IPS-15b (cell line): ENCODE results near the gene P2RX4.
"Not testable (repeated sequence)": the region's sequence is repeated elsewhere in the genome, so short reads cannot be mapped to it uniquely, and the experiment has no call there.

Experiments
- H3K27me3 ChIP-seq: one replicate; pipeline ENCODE4 v1.6.1; 2013; ENCODE audit warnings: low read length; ENCODE audit not compliant: control insufficient read depth, insufficient read depth
- H3K36me3 ChIP-seq: one replicate; pipeline ENCODE4 v1.6.1; 2013; ENCODE audit warnings: low read length; ENCODE audit not compliant: control insufficient read depth, insufficient read depth
- H3K4me1 ChIP-seq: one replicate; pipeline ENCODE4 v1.6.1; 2013; ENCODE audit warnings: mild to moderate bottlenecking, low read length; ENCODE audit not compliant: control insufficient read depth, insufficient read depth
- H3K4me3 ChIP-seq: one replicate; pipeline ENCODE4 v1.5.1; 2013; ENCODE audit warnings: low read depth, low read length
- H3K9ac ChIP-seq: one replicate; pipeline ENCODE4 v1.6.1; 2013; ENCODE audit warnings: low read depth, mild to moderate bottlenecking, low read length
- H3K9me3 ChIP-seq: one replicate; pipeline ENCODE4 v1.6.1; 2013; ENCODE audit warnings: mild to moderate bottlenecking, low read length; ENCODE audit not compliant: control insufficient read depth, insufficient read depth

Gene P2RX4

DNA sequence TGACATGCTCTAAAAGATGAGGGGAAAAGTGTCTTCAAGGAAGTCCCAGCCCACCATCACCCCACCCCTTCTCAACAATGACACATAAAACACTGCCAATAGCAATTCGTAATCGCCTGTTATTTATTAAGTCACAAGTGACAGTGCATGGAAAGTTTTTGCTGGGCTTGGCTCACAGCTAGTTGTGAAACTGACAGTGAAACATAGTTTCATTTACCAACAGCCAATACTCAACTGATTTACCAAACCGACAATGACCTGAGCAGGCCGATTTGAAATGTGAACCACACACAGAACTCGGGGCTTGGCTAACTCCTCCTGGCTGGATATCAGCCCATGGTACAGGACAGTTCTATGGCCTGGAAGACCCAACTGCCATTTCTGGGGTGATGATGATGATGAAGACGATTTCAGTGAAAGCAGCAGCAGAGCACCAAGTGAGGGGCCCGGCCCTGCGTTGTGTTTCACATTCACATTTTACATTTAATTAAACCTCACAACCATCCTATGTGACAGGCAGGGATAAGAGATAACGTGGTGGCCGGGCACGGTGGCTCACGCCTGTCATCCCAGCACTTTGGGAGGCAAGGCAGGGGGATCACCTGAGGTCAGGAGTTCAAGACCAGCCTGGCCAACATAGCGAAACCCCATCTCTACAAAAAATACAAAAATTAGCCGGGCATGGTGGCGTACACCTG is 43.9 kb downstream of the P2RX4 start:
- H3K9me3 ChIP-seq, result no peaks in the 10 kb centered on the region
- H3K27me3 ChIP-seq, result no peaks in the 10 kb centered on the region
- H3K36me3 ChIP-seq, result peaks cover 33% of the 10 kb centered on the region
- no peak overlapping the region for H3K4me3 ChIP-seq
- H3K9ac ChIP-seq, result no peak overlapping the region
- no peaks in the 10 kb centered on the region for H3K4me1 ChIP-seq

DNA sequence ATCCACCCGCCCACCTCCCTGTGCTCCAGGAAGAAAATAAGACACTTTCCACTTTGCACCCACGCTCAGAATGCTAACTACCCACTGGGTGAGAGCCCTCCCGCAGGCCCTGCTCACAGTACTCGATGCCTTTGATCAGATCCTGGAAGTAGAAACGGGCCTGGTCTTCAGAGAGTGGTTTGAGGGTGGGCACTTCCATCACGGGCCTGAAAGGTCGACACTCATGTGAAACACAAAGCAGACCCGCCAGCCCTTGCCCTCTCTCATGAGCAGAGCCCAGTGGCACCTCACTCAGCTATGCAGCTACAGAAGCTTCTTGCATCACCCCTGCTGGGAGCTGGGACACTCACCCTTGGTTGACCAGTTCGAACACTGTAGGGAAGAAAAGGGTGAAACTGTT is 45.5 kb downstream of the P2RX4 start:
- H3K4me1 ChIP-seq, result no peaks in the 10 kb centered on the region
- H3K4me3 ChIP-seq, result no peak overlapping the region
- no peaks in the 10 kb centered on the region for H3K9me3 ChIP-seq
- H3K27me3 ChIP-seq, result no peaks in the 10 kb centered on the region
- no peak overlapping the region for H3K9ac ChIP-seq
- H3K36me3 ChIP-seq, result peaks cover 29% of the 10 kb centered on the region

DNA sequence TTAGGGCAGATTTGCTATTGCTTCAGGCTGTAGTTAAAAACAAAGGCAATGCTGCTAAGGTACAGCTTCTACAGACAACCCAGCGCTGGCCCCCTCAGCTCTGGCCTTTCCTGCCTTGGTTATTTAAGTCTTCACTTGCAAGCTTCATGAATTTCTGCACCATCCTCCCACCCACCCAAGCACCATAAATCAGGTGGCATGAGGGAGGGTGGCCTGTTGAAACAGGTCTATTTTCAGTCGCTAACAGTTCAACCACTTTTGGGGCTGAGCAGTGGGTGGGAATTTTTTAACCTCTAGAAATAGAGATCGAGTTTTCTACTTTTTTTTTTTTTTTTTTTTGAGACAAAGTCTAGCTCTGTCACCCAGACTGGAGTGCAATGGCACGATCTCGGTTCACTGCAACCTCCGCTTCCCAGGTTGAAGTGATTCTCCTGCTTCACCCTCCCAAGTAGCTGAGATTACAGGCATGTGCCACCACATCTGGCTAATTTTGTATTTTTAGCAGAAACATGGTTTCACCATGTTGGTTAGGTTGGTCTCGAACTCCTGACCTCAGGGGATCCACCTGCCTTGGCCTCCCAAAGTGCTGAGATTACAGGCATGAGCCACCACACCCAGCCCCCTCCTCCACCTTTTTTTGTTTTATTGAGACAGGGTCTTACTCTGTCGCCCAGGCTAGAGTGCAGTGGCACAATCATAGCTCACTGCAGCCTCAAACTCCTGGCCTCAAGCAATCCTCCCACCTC is 47.9 kb downstream of the P2RX4 start:
- H3K9me3 ChIP-seq, H3K27me3 ChIP-seq, H3K4me1 ChIP-seq, H3K9ac ChIP-seq, H3K4me3 ChIP-seq: not testable (repeated sequence)
- H3K36me3 ChIP-seq, result peaks cover 30% of the 10 kb centered on the region

DNA sequence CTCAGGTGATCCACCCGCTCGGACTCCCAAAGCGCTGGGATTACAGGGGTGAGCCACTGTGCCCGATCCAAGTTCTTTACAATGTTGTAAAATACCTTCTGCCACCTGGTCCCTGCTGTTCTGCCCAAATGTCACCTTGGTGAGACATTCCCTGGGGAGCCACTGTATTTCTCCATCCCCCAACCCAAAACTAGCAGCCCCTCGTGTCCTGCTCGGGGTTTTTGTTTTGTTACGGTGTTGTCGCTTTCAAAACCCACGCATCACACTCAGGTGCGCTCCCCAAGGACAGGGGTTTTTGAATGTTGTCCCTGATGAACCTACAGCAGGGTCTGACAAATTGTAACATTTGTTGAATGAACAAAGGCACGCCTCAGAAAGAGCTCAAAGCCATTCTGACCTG is 49.1 kb downstream of the P2RX4 start:
- Histone ChIP-seq H3K9ac (no peak overlapping the region), H3K36me3 (peaks cover 30% of the 10 kb centered on the region), H3K4me3 (no peak overlapping the region), H3K4me1 (no peaks in the 10 kb centered on the region), H3K9me3 (no peaks in the 10 kb centered on the region), H3K27me3 (no peaks in the 10 kb centered on the region)

DNA sequence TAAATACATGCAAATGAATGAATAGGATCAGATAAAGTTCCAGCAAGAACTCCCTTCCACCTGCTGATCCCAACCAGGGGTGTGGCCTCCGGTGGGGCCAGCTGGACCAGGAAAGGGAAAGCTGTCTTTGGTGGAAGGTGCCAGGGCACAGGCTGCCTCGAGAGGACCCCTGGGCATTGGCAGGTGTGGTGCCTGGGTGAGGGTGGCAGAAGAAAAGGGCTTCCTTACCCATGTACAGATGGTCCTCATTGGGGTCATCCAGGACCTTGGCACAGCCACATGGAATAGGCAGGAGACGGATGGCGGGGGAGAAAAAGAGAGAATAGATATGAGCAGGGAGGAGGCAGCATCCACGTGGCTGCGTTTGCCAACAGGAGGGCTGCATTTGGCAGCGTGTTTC is 50.2 kb downstream of the P2RX4 start:
- H3K9me3 ChIP-seq, result no peaks in the 10 kb centered on the region
- H3K36me3 ChIP-seq, result peaks cover 26% of the 10 kb centered on the region
- H3K4me1 ChIP-seq, result no peaks in the 10 kb centered on the region
- H3K27me3 ChIP-seq, result no peaks in the 10 kb centered on the region
- H3K4me3 ChIP-seq, result no peak overlapping the region
- no peak overlapping the region for H3K9ac ChIP-seq

DNA sequence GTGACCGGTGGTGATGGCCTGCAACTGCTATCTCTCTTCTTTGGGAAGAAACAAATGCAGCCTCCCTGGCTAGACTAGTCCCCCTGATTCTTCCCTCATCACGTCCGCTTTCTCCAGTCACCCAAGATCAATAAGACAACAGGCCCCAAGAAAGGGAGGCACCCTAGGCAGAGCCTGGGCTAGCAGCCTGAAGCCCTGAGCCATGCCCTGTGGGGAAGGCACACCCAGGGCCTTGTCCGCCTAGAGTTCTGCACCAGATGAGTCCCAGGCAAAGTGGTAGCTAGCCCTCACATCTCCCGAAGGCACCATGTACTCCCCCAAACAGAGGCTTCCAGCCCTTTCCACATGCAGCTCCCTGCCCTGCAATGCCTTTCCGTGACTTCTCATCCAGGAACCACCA is 51.5 kb downstream of the P2RX4 start:
- Histone ChIP-seq H3K4me3 (no peak overlapping the region), H3K4me1 (no peaks in the 10 kb centered on the region), H3K9me3 (no peaks in the 10 kb centered on the region), H3K27me3 (no peaks in the 10 kb centered on the region), H3K36me3 (peaks cover 25% of the 10 kb centered on the region), H3K9ac (no peak overlapping the region)

DNA sequence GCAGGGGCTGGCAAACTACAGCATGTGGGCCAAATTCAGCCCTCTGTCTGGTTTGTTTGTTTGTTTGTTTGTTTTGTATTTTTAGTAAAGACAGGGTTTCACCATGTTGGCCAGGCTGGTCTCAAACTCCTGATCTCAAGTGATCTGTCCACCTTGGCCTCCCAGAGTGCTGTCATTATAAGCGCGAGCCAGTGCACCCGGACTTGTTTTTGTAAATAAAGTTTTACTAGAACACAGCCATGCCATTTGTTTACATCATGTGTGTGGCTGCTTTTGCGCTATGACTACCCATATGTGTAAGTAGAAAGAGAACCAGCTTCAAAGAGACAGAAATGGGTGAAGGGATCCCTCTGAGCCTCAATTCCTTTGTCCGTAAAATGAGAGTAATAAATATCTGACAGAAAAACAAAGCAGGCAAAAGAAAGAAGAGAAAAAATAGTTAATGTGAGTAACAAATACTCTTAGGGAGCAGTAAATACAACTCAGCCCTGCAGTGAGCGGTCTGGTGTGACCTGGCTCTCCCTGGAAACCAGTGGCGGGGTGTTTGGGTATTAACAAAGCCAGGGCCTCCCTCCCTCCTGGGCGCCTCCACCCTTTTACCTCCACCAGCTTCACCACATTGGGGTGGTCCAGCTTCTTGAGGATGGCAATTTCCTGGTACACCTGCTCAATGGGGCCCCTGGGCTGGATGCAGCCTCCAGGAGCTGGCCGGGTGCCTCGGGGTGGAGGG is 53.4 kb downstream of the P2RX4 start:
- no peaks in the 10 kb centered on the region for H3K4me1 ChIP-seq
- no peaks in the 10 kb centered on the region for H3K27me3 ChIP-seq
- no peaks in the 10 kb centered on the region for H3K9me3 ChIP-seq
- H3K36me3 ChIP-seq, result peaks cover 28% of the 10 kb centered on the region
- H3K4me3 ChIP-seq, result no peak overlapping the region
- no peak overlapping the region for H3K9ac ChIP-seq

DNA sequence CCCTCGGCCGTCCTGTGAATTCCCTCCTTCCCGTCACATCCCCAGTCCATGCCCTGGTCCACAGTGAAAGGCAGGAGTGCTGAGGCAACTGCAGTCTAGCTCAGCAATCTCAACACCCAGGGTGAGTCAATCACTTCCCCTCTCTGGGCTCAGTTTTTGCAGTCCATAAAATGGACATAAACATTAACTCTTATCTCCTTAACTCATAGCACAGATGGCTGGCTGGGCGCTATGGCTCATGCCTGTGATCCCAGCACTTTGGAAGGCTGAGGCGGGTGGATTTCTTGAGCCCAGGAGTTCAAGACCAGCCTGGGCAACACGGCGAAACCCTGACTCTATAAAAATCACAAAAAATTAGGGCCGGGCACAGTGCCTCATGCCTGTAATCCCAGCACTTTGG is 54.2 kb downstream of the P2RX4 start:
- H3K4me3 ChIP-seq, result no peak overlapping the region

DNA sequence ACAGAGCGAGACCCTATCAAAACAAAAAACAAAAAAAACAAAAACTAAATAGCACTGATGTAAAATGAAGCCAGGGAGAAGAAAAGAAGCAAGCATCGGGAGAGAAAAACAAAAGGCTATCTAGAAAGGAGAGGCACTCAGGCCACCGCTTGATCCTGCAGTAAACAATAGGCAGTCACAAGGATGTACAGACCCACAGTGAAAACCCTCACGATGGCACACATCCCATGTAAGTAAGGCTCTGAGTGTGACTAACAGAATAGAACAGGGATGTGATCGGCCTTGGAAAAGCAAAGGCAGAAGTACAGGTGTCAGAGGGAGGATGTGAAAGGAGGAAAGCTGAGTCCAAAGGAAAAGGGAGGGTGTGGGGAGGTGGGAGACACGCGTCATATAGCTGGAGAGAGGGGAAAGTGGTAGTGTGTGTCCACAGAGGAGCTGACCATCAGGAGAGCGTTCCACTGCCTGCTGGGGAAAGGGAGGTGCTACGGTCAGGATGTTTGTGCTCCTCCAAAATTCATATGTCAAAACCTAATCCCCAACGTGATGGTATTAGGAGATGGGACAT is 55.1 kb downstream of the P2RX4 start:
- Histone ChIP-seq H3K27me3 (no peaks in the 10 kb centered on the region), H3K36me3 (peaks cover 35% of the 10 kb centered on the region), H3K4me1 (no peaks in the 10 kb centered on the region)

More for the DNA sequence above, 54.2 kb downstream of the P2RX4 start:
- no peaks in the 10 kb centered on the region for H3K4me1 ChIP-seq
- H3K9me3 ChIP-seq, result no peaks in the 10 kb centered on the region
- no peak overlapping the region for H3K9ac ChIP-seq
- H3K27me3 ChIP-seq, result no peaks in the 10 kb centered on the region
- peaks cover 32% of the 10 kb centered on the region for H3K36me3 ChIP-seq

DNA sequence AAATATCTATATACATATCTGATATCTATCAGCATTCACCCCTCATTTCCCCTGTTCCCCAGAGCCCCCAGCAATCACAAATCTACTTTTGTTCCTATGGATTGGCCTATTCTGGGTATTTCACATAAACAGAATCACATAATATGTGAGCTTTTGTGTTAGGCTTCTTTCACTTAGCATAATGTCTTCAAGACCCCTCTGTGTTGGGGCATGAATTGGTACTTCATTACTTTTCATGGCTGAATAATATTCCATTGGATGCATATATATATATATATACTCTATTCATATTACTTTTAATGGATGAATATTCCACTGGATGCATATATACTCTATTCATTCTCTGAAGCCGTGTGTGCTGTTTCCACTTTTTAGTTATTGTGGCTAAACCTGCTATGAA is 57.9 kb downstream of the P2RX4 start:
- Histone ChIP-seq H3K9ac (no peak overlapping the region), H3K27me3 (no peaks in the 10 kb centered on the region), H3K9me3 (no peaks in the 10 kb centered on the region), H3K36me3 (peaks cover 28% of the 10 kb centered on the region), H3K4me3 (no peak overlapping the region), H3K4me1 (no peaks in the 10 kb centered on the region)

More for the DNA sequence above, 55.1 kb downstream of the P2RX4 start:
- no peak overlapping the region for H3K4me3 ChIP-seq
- H3K9ac ChIP-seq, result no peak overlapping the region
- no peaks in the 10 kb centered on the region for H3K9me3 ChIP-seq

DNA sequence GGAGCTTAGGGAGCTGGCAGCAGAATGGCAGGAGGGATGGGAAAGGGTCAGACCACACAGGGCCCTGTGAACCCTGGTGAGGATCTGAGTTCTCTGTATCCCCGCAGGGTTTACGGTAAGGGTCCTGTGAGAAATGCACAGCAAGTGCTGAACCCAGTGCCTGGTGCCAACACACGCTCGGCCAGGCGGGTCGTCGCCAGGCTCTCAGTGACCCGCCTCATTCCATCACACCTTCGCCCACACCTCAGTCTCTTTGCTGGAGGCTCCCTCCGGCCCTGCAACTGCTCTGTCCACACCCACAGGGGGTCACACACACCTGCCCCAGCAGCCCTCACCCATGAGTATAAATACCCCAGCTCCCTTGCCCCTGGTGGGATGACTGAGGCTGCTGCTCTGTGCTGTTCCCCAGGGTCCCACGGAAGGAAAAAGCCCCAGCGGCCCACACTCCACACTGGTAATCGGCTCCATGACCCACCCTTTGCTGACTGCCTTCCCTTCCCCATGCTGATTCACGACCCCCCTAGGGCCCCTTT is 63.5 kb downstream of the P2RX4 start:
- Histone ChIP-seq H3K4me1 (no peaks in the 10 kb centered on the region), H3K9me3 (no peaks in the 10 kb centered on the region), H3K27me3 (no peaks in the 10 kb centered on the region), H3K4me3 (no peak overlapping the region), H3K9ac (no peak overlapping the region), H3K36me3 (peaks cover 22% of the 10 kb centered on the region)
